ENCODE data around the gene EGFR.

The EGFR gene

GRCh38 chr7:55223023-55223422, 204.2 kb downstream of the EGFR start:
- H4K20me1 ChIP-seq (ENCODE audit: insufficient read depth, low read length, poor library complexity, severe bottlenecking), result no peaks in the 10 kb centered on the region
- H3F3A ChIP-seq (ENCODE audit: low read depth), result no peaks in the 10 kb centered on the region
- H3K4me1 ChIP-seq (ENCODE audit: insufficient read depth, low read length, poor library complexity, severe bottlenecking), result no peaks in the 10 kb centered on the region
- H3K79me2 ChIP-seq (ENCODE audit: insufficient read depth, low read length), result no peaks in the 10 kb centered on the region
- H3K4me3 ChIP-seq (ENCODE audit: low read length, poor library complexity, severe bottlenecking), result no peak overlapping the region
- H2AFZ ChIP-seq (ENCODE audit: low read length), result no peak overlapping the region
- H3K9ac ChIP-seq (ENCODE audit: low read depth, low read length, poor library complexity, severe bottlenecking), result no peak overlapping the region
- no peaks in the 10 kb centered on the region for H3K27me3 ChIP-seq (ENCODE audit: insufficient read depth, low read length, poor library complexity, severe bottlenecking)
- TF ChIP-seq EZH2phosphoT487 (IDR thresholded peaks at IDR 0.05; ENCODE audit: borderline replicate concordance) (no peak), CTCF (conservative IDR thresholded peaks at IDR 0.05; ENCODE audit: low read length) (no peak)
- H3K36me3 ChIP-seq (ENCODE audit: insufficient read depth, low read length), result no peaks in the 10 kb centered on the region
- H3K9me3 ChIP-seq (ENCODE audit: insufficient read depth, low read depth, low read length), result no peaks in the 10 kb centered on the region
- no peak overlapping the region for H3K4me2 ChIP-seq (ENCODE audit: low read depth, low read length, poor library complexity, severe bottlenecking)
- H3K9me2 ChIP-seq (replicated peaks; ENCODE audit: low read depth, low read length), result no peaks in the 10 kb centered on the region

GRCh38 chr7:55224111-55224510, 205.3 kb downstream of the EGFR start:
- Histone ChIP-seq H3K4me1 (ENCODE audit: insufficient read depth, low read length, poor library complexity, severe bottlenecking) (no peaks in the 10 kb centered on the region), H3K9me2 (replicated peaks; ENCODE audit: low read depth, low read length) (no peaks in the 10 kb centered on the region), H3K79me2 (ENCODE audit: insufficient read depth, low read length) (no peaks in the 10 kb centered on the region), H3K9me3 (ENCODE audit: insufficient read depth, low read depth, low read length) (no peaks in the 10 kb centered on the region), H3K36me3 (ENCODE audit: insufficient read depth, low read length) (no peaks in the 10 kb centered on the region), H3K9ac (ENCODE audit: low read depth, low read length, poor library complexity, severe bottlenecking) (no peak overlapping the region), H3F3A (ENCODE audit: low read depth) (no peaks in the 10 kb centered on the region), H3K4me3 (ENCODE audit: low read length, poor library complexity, severe bottlenecking) (no peak overlapping the region), H4K20me1 (ENCODE audit: insufficient read depth, low read length, poor library complexity, severe bottlenecking) (no peaks in the 10 kb centered on the region), H2AFZ (ENCODE audit: low read length) (no peak overlapping the region), H3K27me3 (ENCODE audit: insufficient read depth, low read length, poor library complexity, severe bottlenecking) (no peaks in the 10 kb centered on the region), H3K4me2 (ENCODE audit: low read depth, low read length, poor library complexity, severe bottlenecking) (no peak overlapping the region)
- TF ChIP-seq EZH2phosphoT487 (IDR thresholded peaks at IDR 0.05; ENCODE audit: borderline replicate concordance), result no peak
- no peak for TF ChIP-seq CTCF (conservative IDR thresholded peaks at IDR 0.05; ENCODE audit: low read length)

- H3K4me2 ChIP-seq (ENCODE audit: low read depth, low read length, poor library complexity, severe bottlenecking), result no peak overlapping the region
- H3K9me2 ChIP-seq (replicated peaks; ENCODE audit: low read depth, low read length), result no peaks in the 10 kb centered on the region
- no peak for TF ChIP-seq CTCF (conservative IDR thresholded peaks at IDR 0.05; ENCODE audit: low read length)
- TF ChIP-seq EZH2phosphoT487 (IDR thresholded peaks at IDR 0.05; ENCODE audit: borderline replicate concordance), result no peak
- no peaks in the 10 kb centered on the region for H3K9me3 ChIP-seq (ENCODE audit: insufficient read depth, low read depth, low read length)
- H3K79me2 ChIP-seq (ENCODE audit: insufficient read depth, low read length), result no peaks in the 10 kb centered on the region
- H3K4me3 ChIP-seq (ENCODE audit: low read length, poor library complexity, severe bottlenecking), result no peak overlapping the region
- no peaks in the 10 kb centered on the region for H3K4me1 ChIP-seq (ENCODE audit: insufficient read depth, low read length, poor library complexity, severe bottlenecking)
- no peak overlapping the region for H2AFZ ChIP-seq (ENCODE audit: low read length)
- H3K27me3 ChIP-seq (ENCODE audit: insufficient read depth, low read length, poor library complexity, severe bottlenecking), result no peaks in the 10 kb centered on the region
- H3K36me3 ChIP-seq (ENCODE audit: insufficient read depth, low read length), result no peaks in the 10 kb centered on the region
- H3K9ac ChIP-seq (ENCODE audit: low read depth, low read length, poor library complexity, severe bottlenecking), result no peak overlapping the region
- H3F3A ChIP-seq (ENCODE audit: low read depth), result no peaks in the 10 kb centered on the region
- no peaks in the 10 kb centered on the region for H4K20me1 ChIP-seq (ENCODE audit: insufficient read depth, low read length, poor library complexity, severe bottlenecking)
Measured at GRCh38 chr7:55224810-55225209, 206.0 kb downstream of the EGFR start.

Measured in Loucy (cell line).